Esophagus (tissue), 2 donors: ENCODE results near the gene TGFB1I1. TPM values are rescaled to one million over a fixed set of nuclear protein-coding genes. Genes with fewer than 3 reads are reported as not detected.
"Not testable (repeated sequence)": the region's sequence is repeated elsewhere in the genome, so short reads cannot be mapped to it uniquely, and the experiment has no call there.

ENCODE experiments used
- H3K27ac ChIP-seq, 2 donors: one replicate each; pipeline ENCODE4 v1.5.1; 2013; ENCODE audit warnings: low read depth in 2 of 2, mild to moderate bottlenecking in 2 of 2, inconsistent platforms in 1 of 2, low read length in 1 of 2, moderate library complexity in 1 of 2
- H3K27me3 ChIP-seq, 2 donors: one replicate each; pipeline ENCODE4 v1.6.1; 2013; ENCODE audit warnings: low read length in 2 of 2, control low read depth in 1 of 2, mild to moderate bottlenecking in 1 of 2; ENCODE audit not compliant: insufficient read depth in 2 of 2, control insufficient read depth in 1 of 2
- H3K36me3 ChIP-seq, 2 donors: one replicate each; pipeline ENCODE4 v1.6.1; 2013; ENCODE audit warnings: low read length in 1 of 2; ENCODE audit not compliant: control insufficient read depth in 2 of 2, insufficient read depth in 2 of 2
- H3K4me1 ChIP-seq, 2 donors: one replicate each; pipeline ENCODE4 v1.6.1; 2013; ENCODE audit warnings: low read length in 1 of 2; ENCODE audit not compliant: control insufficient read depth in 2 of 2, insufficient read depth in 2 of 2
- H3K4me3 ChIP-seq, 2 donors: one replicate each; pipeline ENCODE4 v1.5.1; 2013; ENCODE audit warnings: low read length in 2 of 2, mild to moderate bottlenecking in 2 of 2, low read depth in 1 of 2, moderate library complexity in 1 of 2
- H3K9me3 ChIP-seq, 2 donors: one replicate each; pipeline ENCODE4 v1.6.1; 2013; ENCODE audit warnings: mild to moderate bottlenecking in 2 of 2, low read depth in 1 of 2, low read length in 1 of 2, moderate library complexity in 1 of 2; ENCODE audit not compliant: control insufficient read depth in 2 of 2, insufficient read depth in 1 of 2
- WGBS, 2 donors: extraction: QIAGEN DNeasy Blood & Tissue Kit; methylation state at CpG; one replicate each; pipeline ENCODE4 v1.1.7; 2013; 5-methylcytosine and 5-hydroxymethylcytosine counted together
- polyA plus RNA-seq, 2 donors: library from polyadenylated mRNA; stranded (reverse); fragments of 200-250 nt; gene quantifications; one replicate each; pipeline ENCODE4 v1.2.3, GENCODE V29; 2013
- donor health status: healthy with polysubstance abuse.
- donor health status: Bipolar disorder and iron deficiency.

The TGFB1I1 gene
- polyA plus RNA-seq, 2 donors: 13.5 to 28.2 TPM

DNA sequence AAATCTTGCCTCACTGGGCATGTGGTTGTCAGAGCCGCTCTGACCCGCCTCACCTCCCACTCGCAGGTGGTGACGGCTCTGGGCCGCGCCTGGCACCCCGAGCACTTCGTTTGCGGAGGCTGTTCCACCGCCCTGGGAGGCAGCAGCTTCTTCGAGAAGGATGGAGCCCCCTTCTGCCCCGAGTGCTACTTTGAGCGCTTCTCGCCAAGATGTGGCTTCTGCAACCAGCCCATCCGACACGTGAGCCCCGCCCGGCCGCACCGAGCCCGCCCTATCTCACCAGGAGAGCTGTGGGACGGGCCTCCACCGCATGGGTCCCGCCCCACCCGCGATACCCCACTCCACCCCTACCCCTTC is 4.0 kb downstream of the TGFB1I1 start:
- H3K27ac ChIP-seq: peak overlapping the region in 1 of 2 donors; percentile 29
- WGBS, 2 donors: 48 to 55% methylated on average over 26 of the region's 26 CpGs
- no peaks in the 10 kb centered on the region for H3K9me3 ChIP-seq
- H3K27me3 ChIP-seq: no peaks in the 10 kb centered on the region
- no peak overlapping the region for H3K4me3 ChIP-seq
- peaks cover 0 to 2% of the 10 kb centered on the region in 2 donors for H3K36me3 ChIP-seq
- H3K4me1 ChIP-seq: peaks cover 11 to 18% of the 10 kb centered on the region in 2 donors

DNA sequence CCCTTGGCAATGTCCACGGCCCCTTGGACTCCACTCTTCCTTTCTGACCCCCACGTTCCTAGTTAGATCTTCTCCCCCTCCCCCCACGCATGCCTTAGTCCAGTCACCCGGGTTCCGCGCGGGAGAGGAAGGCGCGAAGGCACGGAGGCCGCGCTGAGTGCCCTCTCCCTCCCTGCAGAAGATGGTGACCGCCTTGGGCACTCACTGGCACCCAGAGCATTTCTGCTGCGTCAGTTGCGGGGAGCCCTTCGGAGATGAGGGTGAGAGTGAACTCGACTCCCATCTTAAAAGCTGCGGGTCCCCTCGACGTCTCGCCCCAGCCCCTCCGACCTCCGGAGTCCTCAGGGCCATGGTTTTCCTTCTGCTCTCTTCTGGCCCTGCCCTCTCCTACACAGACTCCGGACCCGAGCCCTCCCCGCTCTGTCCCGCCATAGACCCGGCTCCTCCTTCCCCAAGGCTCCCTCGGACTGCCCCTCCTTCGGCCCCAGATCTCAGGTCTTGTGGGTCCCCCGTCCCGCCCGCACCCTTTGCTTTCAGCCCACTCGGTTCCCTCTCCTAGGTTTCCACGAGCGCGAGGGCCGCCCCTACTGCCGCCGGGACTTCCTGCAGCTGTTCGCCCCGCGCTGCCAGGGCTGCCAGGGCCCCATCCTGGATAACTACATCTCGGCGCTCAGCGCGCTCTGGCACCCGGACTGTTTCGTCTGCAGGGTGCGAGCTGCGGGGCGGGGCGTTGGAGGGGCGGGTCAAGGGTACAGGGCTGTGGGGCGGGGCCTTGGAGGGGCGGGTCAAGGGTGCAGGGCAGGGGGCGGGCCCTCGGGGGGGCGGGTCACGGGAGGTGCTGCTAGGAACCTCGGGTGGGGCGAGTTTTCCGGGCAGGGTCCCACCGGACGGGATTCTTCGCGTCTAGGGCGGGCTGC is 4.6 kb downstream of the TGFB1I1 start:
- peak overlapping the region; percentile 29 to 49 for H3K27ac ChIP-seq
- H3K9me3 ChIP-seq: no peaks in the 10 kb centered on the region
- no peaks in the 10 kb centered on the region for H3K27me3 ChIP-seq
- peak overlapping the region; percentile 31 to 44 for H3K4me3 ChIP-seq
- H3K4me1 ChIP-seq: peaks cover 11 to 18% of the 10 kb centered on the region in 2 donors
- peaks cover 0 to 2% of the 10 kb centered on the region in 2 donors for H3K36me3 ChIP-seq
- WGBS, 2 donors: 24 to 32% methylated on average over 65 to 68 of the region's 68 CpGs

DNA sequence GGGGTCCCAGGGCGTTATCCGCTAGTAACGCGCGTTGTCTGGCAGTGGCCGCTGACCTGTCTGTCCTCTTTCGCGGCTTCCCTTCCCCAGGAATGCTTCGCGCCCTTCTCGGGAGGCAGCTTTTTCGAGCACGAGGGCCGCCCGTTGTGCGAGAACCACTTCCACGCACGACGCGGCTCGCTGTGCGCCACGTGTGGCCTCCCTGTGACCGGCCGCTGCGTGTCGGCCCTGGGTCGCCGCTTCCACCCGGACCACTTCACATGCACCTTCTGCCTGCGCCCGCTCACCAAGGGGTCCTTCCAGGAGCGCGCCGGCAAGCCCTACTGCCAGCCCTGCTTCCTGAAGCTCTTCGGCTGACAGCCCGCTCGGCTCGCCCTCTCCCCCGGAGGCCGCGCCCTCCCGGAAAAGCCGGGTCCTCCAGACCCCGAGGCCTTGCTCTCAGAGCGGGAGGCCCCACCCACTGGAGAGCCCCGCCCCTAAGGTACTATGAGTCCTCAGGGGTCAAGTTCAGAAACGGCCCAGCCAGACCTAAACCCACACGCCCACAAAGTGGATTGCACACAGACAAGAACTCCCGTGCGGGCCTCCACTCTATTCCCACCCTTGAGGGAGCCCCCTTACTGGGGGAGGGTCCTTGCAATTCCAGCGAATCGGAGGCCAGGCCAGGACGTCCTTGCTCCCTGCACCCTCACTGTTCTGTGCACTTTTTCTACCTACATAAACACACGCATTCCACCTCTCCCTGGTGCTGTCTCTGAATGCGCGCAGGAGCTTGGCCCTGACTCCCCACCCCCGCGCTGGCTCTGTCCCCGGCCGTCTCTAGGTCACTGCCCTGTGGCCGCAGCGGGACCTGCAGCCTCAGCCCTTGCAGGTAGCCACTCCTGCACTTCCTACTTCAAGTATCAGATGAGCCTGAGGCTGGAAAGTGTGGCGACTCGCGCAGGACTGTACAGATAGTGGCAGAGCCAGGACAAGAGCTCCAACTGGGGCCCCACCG is 5.6 kb downstream of the TGFB1I1 start:
- 33 to 42% methylated on average over 67 of the region's 67 CpGs for WGBS, 2 donors
- Histone ChIP-seq H3K36me3 (peaks cover 0 to 2% of the 10 kb centered on the region in 2 donors), H3K4me1 (peaks cover 9 to 18% of the 10 kb centered on the region in 2 donors), H3K4me3 (peak overlapping the region; percentile 31 to 44), H3K27ac (peak overlapping the region in 1 of 2 donors; percentile 48), H3K9me3 (no peaks in the 10 kb centered on the region), H3K27me3 (no peaks in the 10 kb centered on the region)

DNA sequence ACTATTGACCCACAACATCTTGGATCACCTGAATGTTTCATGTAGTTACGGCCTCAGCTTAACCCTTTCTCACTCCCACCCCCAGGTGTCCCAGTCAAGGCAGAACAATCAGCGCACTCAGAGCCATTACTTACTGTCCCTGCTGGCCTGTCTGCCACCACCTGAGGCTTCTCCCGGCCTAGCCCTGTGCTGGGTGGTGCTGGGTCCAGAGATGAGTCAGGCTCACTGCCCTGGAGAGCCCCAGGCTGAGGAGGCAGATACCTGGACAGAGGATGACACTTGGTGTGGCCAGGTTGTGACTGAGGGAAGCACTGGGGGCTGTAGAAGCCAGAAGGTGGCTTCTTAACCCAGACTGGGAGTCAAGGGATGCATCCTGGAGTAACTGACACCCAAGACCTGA is 7.0 kb downstream of the TGFB1I1 start:
- WGBS, 2 donors: 75 to 76% methylated on average over 3 of the region's 3 CpGs
- no peaks in the 10 kb centered on the region for H3K27me3 ChIP-seq
- peaks cover 7 to 13% of the 10 kb centered on the region in 2 donors for H3K4me1 ChIP-seq
- H3K27ac ChIP-seq: no peak overlapping the region
- H3K36me3 ChIP-seq: peaks cover 0 to 2% of the 10 kb centered on the region in 2 donors
- no peaks in the 10 kb centered on the region for H3K9me3 ChIP-seq
- H3K4me3 ChIP-seq: no peak overlapping the region

DNA sequence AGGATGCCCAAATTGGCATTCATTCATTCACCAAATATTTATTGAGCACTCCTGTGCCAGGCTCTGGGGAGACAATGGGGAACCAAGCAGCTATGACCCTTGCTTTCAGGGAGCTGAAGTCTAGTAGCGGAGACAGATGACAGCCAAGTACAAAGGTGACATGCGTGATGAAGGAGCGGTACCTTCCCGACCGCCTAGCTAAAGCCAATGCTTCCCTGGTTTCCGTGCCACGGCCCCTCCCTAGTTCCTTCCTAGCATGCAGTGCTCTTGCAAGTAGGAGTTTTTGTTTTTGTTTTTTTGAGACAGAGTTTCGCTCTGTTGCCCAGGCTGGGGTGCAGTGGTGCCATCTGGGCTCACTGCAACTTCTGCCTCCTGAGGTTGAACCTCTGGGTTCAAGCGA is 7.8 kb downstream of the TGFB1I1 start:
- H3K4me1 ChIP-seq: peaks cover 7 to 13% of the 10 kb centered on the region in 2 donors
- 73 to 78% methylated on average over 9 of the region's 9 CpGs for WGBS, 2 donors
- no peak overlapping the region for H3K4me3 ChIP-seq
- H3K27me3 ChIP-seq: no peaks in the 10 kb centered on the region
- H3K9me3 ChIP-seq: no peaks in the 10 kb centered on the region
- H3K27ac ChIP-seq: no peak overlapping the region
- peaks cover 0 to 2% of the 10 kb centered on the region in 2 donors for H3K36me3 ChIP-seq

DNA sequence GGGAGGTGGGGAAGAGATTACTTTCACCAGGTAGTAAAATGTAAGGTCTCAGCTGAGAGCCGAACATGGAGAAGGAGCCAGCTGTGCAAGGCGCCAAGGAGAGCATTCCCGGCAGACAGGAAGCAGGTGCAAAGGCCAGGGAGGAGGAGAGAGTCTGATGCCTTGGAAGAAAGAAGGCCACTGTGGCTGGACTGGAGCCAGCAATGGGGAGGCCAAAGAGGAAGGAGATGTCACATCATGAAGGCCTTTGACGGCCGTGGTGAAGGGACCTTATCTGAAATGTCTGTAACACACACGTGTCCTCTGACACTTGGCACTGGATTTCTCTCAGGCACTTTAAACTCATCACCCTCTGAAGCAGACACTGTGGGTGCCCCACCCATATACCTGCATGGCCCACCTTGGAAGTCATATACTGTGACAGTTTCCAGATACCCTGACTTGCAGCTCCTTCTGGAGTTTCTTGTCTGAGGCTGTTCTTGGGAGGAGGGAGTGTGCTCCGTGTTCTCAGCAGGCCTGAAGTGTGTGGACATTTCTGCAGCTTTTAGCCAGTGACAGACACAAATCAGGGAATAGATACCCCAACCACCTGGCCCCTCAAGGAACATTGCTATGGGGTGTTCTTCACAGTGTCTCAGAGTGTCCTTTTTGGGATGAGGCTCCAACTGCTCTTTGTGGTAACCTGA is 9.0 kb downstream of the TGFB1I1 start:
- Histone ChIP-seq H3K4me1 (peaks cover 5 to 11% of the 10 kb centered on the region in 2 donors), H3K27ac (no peak overlapping the region), H3K9me3 (no peaks in the 10 kb centered on the region), H3K27me3 (no peaks in the 10 kb centered on the region), H3K36me3 (peaks cover 0 to 2% of the 10 kb centered on the region in 2 donors), H3K4me3 (no peak overlapping the region)
- WGBS, 2 donors: 39 to 47% methylated on average over 7 of the region's 7 CpGs

DNA sequence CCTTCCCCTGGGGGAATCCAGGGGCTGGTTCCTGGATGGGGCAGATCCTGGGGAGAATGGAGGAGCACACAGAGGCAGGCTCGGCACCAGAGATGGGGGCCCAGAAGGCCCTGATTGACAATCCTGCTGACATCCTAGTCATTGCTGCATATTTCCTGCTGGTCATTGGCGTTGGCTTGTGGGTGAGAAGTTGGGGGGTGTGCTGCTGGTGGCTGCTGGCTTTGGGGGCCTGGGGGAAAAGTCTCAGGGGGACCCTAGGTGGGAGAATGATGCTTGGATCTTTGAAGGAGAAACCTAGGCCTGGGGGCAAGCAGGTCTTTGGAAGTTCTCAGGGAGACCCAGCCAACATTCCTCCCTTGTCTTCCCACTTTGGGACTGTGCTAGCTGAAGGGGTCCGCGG is 11.1 kb downstream of the TGFB1I1 start, which contains the start of gene SLC5A2:
Gene SLC5A2, plus strand, starts transcription at position 43 of the 400 bp plus-strand sequence. Its CDS starts 14 bp downstream, at position 57.
- no peak within 1 kb of the TSS for H3K4me3 ChIP-seq
- H3K4me1 ChIP-seq: peaks cover 6 to 8% of the 10 kb centered on the region in 2 donors
- no peak within 1 kb of the TSS for H3K27ac ChIP-seq
- H3K27me3 ChIP-seq: no peaks in the 10 kb centered on the region
- WGBS, 2 donors: 89 to 94% methylated on average over 4 of the region's 4 CpGs
- H3K9me3 ChIP-seq: no peaks in the 10 kb centered on the region
- H3K36me3 ChIP-seq: peaks cover 0 to 2% of the 10 kb centered on the region in 2 donors

DNA sequence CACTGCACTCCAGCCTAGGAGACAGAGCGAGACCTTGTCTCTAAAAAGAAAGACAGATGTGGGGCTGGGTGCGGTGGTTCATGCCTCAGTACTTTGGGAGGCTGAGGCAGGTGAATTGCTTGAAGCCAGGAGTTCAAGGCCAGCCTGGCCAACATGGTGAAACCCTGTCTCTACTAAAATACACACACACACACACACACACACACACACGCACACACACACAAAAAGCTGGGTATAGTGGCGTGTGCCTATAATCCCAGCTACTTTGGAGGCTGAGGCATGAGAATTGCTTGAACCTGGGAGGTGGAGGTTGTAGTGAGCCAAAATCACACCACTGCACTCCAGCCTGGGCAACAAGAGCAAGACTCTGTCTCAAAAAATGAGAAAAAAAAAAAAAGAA is 12.1 kb downstream of the TGFB1I1 start:
- WGBS, 2 donors: 92 to 95% methylated on average over 4 of the region's 4 CpGs
- H3K27ac ChIP-seq, H3K27me3 ChIP-seq: not testable (repeated sequence)

More for the DNA sequence above, 12.1 kb downstream of the TGFB1I1 start:
- H3K9me3 ChIP-seq, H3K36me3 ChIP-seq, H3K4me3 ChIP-seq: not testable (repeated sequence)
- peaks cover 12 to 16% of the 10 kb centered on the region in 2 donors for H3K4me1 ChIP-seq
